Measurements from ENCODE around the gene FDX1.
A peak's percentile ranks its signal among the peaks of the same experiment; 100 is the strongest.

FDX1 gene

GRCh38 chr11:110424775-110425444 lies 4.8 kb upstream of the FDX1 start:
- no peaks in the 10 kb centered on the region for H3K27me3 Mint-ChIP-seq
- DNase-seq, result no peak
- H3K4me1 Mint-ChIP-seq (ENCODE audit: low read depth), result peaks cover 11% of the 10 kb centered on the region
- H3K27ac Mint-ChIP-seq, result no peak overlapping the region
- H3K4me3 Mint-ChIP-seq, result no peak overlapping the region
- no peaks in the 10 kb centered on the region for H3K36me3 Mint-ChIP-seq (ENCODE audit: low read depth)
- peaks cover 5% of the 10 kb centered on the region for H3K9me3 Mint-ChIP-seq

GRCh38 chr11:110425751-110426545 lies 3.8 kb upstream of the FDX1 start:
- H3K4me3 Mint-ChIP-seq, result no peak overlapping the region
- peaks cover 13% of the 10 kb centered on the region for H3K4me1 Mint-ChIP-seq (ENCODE audit: low read depth)
- peaks cover 6% of the 10 kb centered on the region for H3K36me3 Mint-ChIP-seq (ENCODE audit: low read depth)
- H3K27me3 Mint-ChIP-seq, result no peaks in the 10 kb centered on the region
- H3K27ac Mint-ChIP-seq, result no peak overlapping the region
- DNase-seq, result no peak
- H3K9me3 Mint-ChIP-seq, result peaks cover 5% of the 10 kb centered on the region

GRCh38 chr11:110428040-110428439 lies 1.7 kb upstream of the FDX1 start:
- Mint-ChIP-seq H3K36me3 (ENCODE audit: low read depth) (peaks cover 9% of the 10 kb centered on the region), H3K4me1 (ENCODE audit: low read depth) (peaks cover 33% of the 10 kb centered on the region), H3K27ac (no peak overlapping the region), H3K27me3 (no peaks in the 10 kb centered on the region), H3K4me3 (no peak overlapping the region), H3K9me3 (no peaks in the 10 kb centered on the region)
- no peak for DNase-seq

- Mint-ChIP-seq H3K27me3 (no peaks in the 10 kb centered on the region), H3K36me3 (ENCODE audit: low read depth) (peaks cover 12% of the 10 kb centered on the region), H3K4me1 (ENCODE audit: low read depth) (peaks cover 44% of the 10 kb centered on the region), H3K27ac (peak overlapping the region; percentile 78), H3K4me3 (peak overlapping the region; percentile 78), H3K9me3 (no peaks in the 10 kb centered on the region)
- no peak for DNase-seq
Observed at GRCh38 chr11:110428956-110429730, 605 bp upstream of the FDX1 start.

- no peaks in the 10 kb centered on the region for H3K9me3 Mint-ChIP-seq
- no peaks in the 10 kb centered on the region for H3K27me3 Mint-ChIP-seq
- peak overlapping the region; percentile 98 for H3K4me3 Mint-ChIP-seq
- H3K36me3 Mint-ChIP-seq (ENCODE audit: low read depth), result peaks cover 12% of the 10 kb centered on the region
- DNase-seq, result no peak
- H3K4me1 Mint-ChIP-seq (ENCODE audit: low read depth), result peaks cover 50% of the 10 kb centered on the region
- peak overlapping the region; percentile 98 for H3K27ac Mint-ChIP-seq
Observed at GRCh38 chr11:110430267-110431050, 711 bp downstream of the FDX1 start.

- Mint-ChIP-seq H3K4me3 (peak overlapping the region; percentile 98), H3K9me3 (no peaks in the 10 kb centered on the region), H3K27ac (peak overlapping the region; percentile 98), H3K36me3 (ENCODE audit: low read depth) (peaks cover 14% of the 10 kb centered on the region), H3K27me3 (no peaks in the 10 kb centered on the region), H3K4me1 (ENCODE audit: low read depth) (peaks cover 56% of the 10 kb centered on the region)
- DNase-seq, result no peak
Observed at GRCh38 chr11:110431051-110431672, 1.4 kb downstream of the FDX1 start.

- peaks cover 61% of the 10 kb centered on the region for H3K4me1 Mint-ChIP-seq (ENCODE audit: low read depth)
- no peak for DNase-seq
- no peaks in the 10 kb centered on the region for H3K9me3 Mint-ChIP-seq
- no peaks in the 10 kb centered on the region for H3K27me3 Mint-ChIP-seq
- peak overlapping the region; percentile 98 for H3K4me3 Mint-ChIP-seq
- H3K27ac Mint-ChIP-seq, result peak overlapping the region; percentile 98
- H3K36me3 Mint-ChIP-seq (ENCODE audit: low read depth), result peaks cover 18% of the 10 kb centered on the region
Observed at GRCh38 chr11:110431674-110432073, 1.9 kb downstream of the FDX1 start.

- no peak for DNase-seq
- Mint-ChIP-seq H3K27ac (peak overlapping the region; percentile 14), H3K4me1 (ENCODE audit: low read depth) (peaks cover 71% of the 10 kb centered on the region), H3K4me3 (peak overlapping the region; percentile 98), H3K36me3 (ENCODE audit: low read depth) (peaks cover 29% of the 10 kb centered on the region), H3K27me3 (no peaks in the 10 kb centered on the region), H3K9me3 (no peaks in the 10 kb centered on the region)
Observed at GRCh38 chr11:110432713-110433392, 3.1 kb downstream of the FDX1 start.

- H3K9me3 Mint-ChIP-seq, result no peaks in the 10 kb centered on the region
- no peak overlapping the region for H3K4me3 Mint-ChIP-seq
Observed at GRCh38 chr11:110433393-110434333, 3.9 kb downstream of the FDX1 start.

GRCh38 chr11:110434952-110435779 lies 5.4 kb downstream of the FDX1 start:
- Mint-ChIP-seq H3K4me3 (no peak overlapping the region), H3K27me3 (no peaks in the 10 kb centered on the region), H3K36me3 (ENCODE audit: low read depth) (peaks cover 50% of the 10 kb centered on the region), H3K9me3 (no peaks in the 10 kb centered on the region), H3K27ac (no peak overlapping the region), H3K4me1 (ENCODE audit: low read depth) (peaks cover 74% of the 10 kb centered on the region)
- DNase-seq, result no peak

More at GRCh38 chr11:110433393-110434333, 3.9 kb downstream of the FDX1 start:
- Mint-ChIP-seq H3K27me3 (no peaks in the 10 kb centered on the region), H3K36me3 (ENCODE audit: low read depth) (peaks cover 35% of the 10 kb centered on the region), H3K27ac (no peak overlapping the region), H3K4me1 (ENCODE audit: low read depth) (peaks cover 73% of the 10 kb centered on the region)
- DNase-seq, result no peak

- H3K36me3 Mint-ChIP-seq (ENCODE audit: low read depth), result peaks cover 52% of the 10 kb centered on the region
- H3K4me3 Mint-ChIP-seq, result no peak overlapping the region
- peaks cover 73% of the 10 kb centered on the region for H3K4me1 Mint-ChIP-seq (ENCODE audit: low read depth)
- DNase-seq, result no peak
- H3K27ac Mint-ChIP-seq, result no peak overlapping the region
- H3K9me3 Mint-ChIP-seq, result no peaks in the 10 kb centered on the region
- H3K27me3 Mint-ChIP-seq, result no peaks in the 10 kb centered on the region
Observed at GRCh38 chr11:110435780-110436717, 6.3 kb downstream of the FDX1 start.

All from activated T-cell treated with anti-CD3 and anti-CD28 coated beads, Interleukin-2, amount 50 U/mL, for 24 hours (primary cell).